Keratinocyte (primary cell): Measurements from ENCODE around the gene HSD17B4.

Source experiments
- EZH2 ChIP-seq: IDR thresholded peaks from one replicate; pipeline ENCODE4 v1.6.1; 2012; ENCODE audit warnings: inconsistent platforms, mild to moderate bottlenecking, low read length, moderate library complexity
- TF ChIP-seq, protein P1 (sequence below), 3 experiments: IDR thresholded peaks in 1 of 3; conservative IDR thresholded peaks in 1 of 3; optimal IDR thresholded peaks in 1 of 3; 2 replicates in 2 of 3; 3 replicates in 1 of 3; pipeline versions ENCODE3 to v1.5.1; 2011; ENCODE audit warnings: low read length in 3 of 3, mild to moderate bottlenecking in 3 of 3, moderate library complexity in 2 of 3, control low read depth in 1 of 3, inconsistent platforms in 1 of 3; ENCODE audit not compliant: insufficient read depth in 2 of 3; ENCODE audit errors: extremely low read depth in 1 of 3

DNA sequence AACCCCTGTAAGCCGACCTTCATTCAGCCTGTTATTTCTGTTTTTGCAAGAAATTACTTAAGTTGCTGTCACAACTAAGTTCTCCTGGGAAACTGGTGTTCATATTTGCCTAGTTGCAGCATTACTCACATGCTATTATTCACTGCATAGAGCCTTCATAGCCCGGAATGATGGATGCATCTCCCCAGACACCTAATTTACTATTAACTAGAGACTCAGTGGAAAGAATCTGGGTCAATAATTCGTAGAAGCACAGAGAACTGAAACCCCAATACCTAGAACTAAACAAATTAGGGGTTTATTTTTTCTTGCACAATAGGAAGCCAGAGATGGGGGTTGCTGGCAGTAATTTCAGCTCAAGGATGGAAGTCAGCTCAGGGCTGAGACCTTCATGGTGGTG, 131.4 kb downstream of the HSD17B4 start:
- TF ChIP-seq, protein P1, sequence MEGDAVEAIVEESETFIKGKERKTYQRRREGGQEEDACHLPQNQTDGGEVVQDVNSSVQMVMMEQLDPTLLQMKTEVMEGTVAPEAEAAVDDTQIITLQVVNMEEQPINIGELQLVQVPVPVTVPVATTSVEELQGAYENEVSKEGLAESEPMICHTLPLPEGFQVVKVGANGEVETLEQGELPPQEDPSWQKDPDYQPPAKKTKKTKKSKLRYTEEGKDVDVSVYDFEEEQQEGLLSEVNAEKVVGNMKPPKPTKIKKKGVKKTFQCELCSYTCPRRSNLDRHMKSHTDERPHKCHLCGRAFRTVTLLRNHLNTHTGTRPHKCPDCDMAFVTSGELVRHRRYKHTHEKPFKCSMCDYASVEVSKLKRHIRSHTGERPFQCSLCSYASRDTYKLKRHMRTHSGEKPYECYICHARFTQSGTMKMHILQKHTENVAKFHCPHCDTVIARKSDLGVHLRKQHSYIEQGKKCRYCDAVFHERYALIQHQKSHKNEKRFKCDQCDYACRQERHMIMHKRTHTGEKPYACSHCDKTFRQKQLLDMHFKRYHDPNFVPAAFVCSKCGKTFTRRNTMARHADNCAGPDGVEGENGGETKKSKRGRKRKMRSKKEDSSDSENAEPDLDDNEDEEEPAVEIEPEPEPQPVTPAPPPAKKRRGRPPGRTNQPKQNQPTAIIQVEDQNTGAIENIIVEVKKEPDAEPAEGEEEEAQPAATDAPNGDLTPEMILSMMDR (optimal IDR thresholded peaks at IDR 0.05 in 1 of 3, IDR thresholded peaks at IDR 0.05 in 1 of 3, conservative IDR thresholded peaks at IDR 0.05 in 1 of 3; ENCODE audit: extremely low read depth in 1 of 3, insufficient read depth in 2 of 3, low read length in 3 of 3), result no peak
- no peak for TF ChIP-seq EZH2
